SU-DHL-6 (cell line): ENCODE results near the gene ASTN2.
"Not testable (repeated sequence)": the region's sequence is repeated elsewhere in the genome, so short reads cannot be mapped to it uniquely, and the experiment has no call there.

Experiments
- CTCF ChIP-seq: fragments of 200-600 bp; sonication (generic); IDR thresholded peaks from one replicate; pipeline ENCODE4 v1.5.1; 2017; ENCODE audit warnings: antibody characterized with exemption, mild to moderate bottlenecking, low read length, moderate library complexity; ENCODE audit not compliant: insufficient read depth, poor library complexity, severe bottlenecking
- EZH2phosphoT487 ChIP-seq: fragments of 200-600 bp; sonication (generic), shearing (Covaris generic); conservative IDR thresholded peaks from 2 replicates; pipeline ENCODE4 v1.6.1; 2018; ENCODE audit warnings: mild to moderate bottlenecking, antibody characterized with exemption, low read length, moderate library complexity, mixed read lengths

GRCh38 chr9:116917895-116918508 is 496.9 kb downstream of the ASTN2 start:
- not testable (repeated sequence) for TF ChIP-seq CTCF, EZH2phosphoT487
